ENCODE results near the gene ACLY. TPM values are rescaled to one million over a fixed set of nuclear protein-coding genes. Genes with fewer than 3 reads are reported as not detected.

ACLY gene
- total and polyA plus RNA-seq, 2 experiments from 2014 or later, result 101 to 157 TPM

- Histone ChIP-seq H3K9me3 (ENCODE audit: low read depth) (no peaks in the 10 kb centered on the region), H3K4me3 (no peak overlapping the region), H3K9me2 (replicated peaks; ENCODE audit: insufficient read depth) (no peaks in the 10 kb centered on the region), H2AFZ (no peak overlapping the region), H3K4me2 (no peak overlapping the region), H4K20me1 (ENCODE audit: insufficient read depth, poor library complexity, severe bottlenecking) (no peaks in the 10 kb centered on the region), H3K27me3 (no peaks in the 10 kb centered on the region), H3K79me2 (no peaks in the 10 kb centered on the region), H3K27ac (no peak overlapping the region), H3K36me3 (replicated peaks; ENCODE audit: insufficient read depth, low read depth) (no peaks in the 10 kb centered on the region), H3K4me1 (ENCODE audit: insufficient read depth) (no peaks in the 10 kb centered on the region)
- TF ChIP-seq EZH2phosphoT487 (IDR thresholded peaks at IDR 0.05; ENCODE audit: low read depth, severe bottlenecking, unreplicated experiment), result no peak
- TF ChIP-seq EZH2 (IDR thresholded peaks at IDR 0.05; ENCODE audit: borderline replicate concordance), result no peak
- no peak for TF ChIP-seq CTCF (IDR thresholded peaks at IDR 0.05; ENCODE audit: poor library complexity)
- no peak for DNase-seq (ENCODE audit: low spot score)
- WGBS (ENCODE audit: low lambda C conversion rate, missing lambda C conversion rate), result 90% methylated on average over 1 of the region's 1 CpG
These were observed 95.6 kb downstream of the ACLY start for GRCh38 chr17:41823141-41823524.

- H3K9me2 ChIP-seq (replicated peaks; ENCODE audit: insufficient read depth), result no peaks in the 10 kb centered on the region
- H3K4me3 ChIP-seq, result no peak overlapping the region
- no peaks in the 10 kb centered on the region for H3K36me3 ChIP-seq (replicated peaks; ENCODE audit: insufficient read depth, low read depth)
- no peaks in the 10 kb centered on the region for H3K27me3 ChIP-seq
- H3K4me1 ChIP-seq (ENCODE audit: insufficient read depth), result no peaks in the 10 kb centered on the region
- H4K20me1 ChIP-seq (ENCODE audit: insufficient read depth, poor library complexity, severe bottlenecking), result no peaks in the 10 kb centered on the region
- no peak for DNase-seq (ENCODE audit: low spot score)
- TF ChIP-seq EZH2phosphoT487 (IDR thresholded peaks at IDR 0.05; ENCODE audit: low read depth, severe bottlenecking, unreplicated experiment) (no peak), EZH2 (IDR thresholded peaks at IDR 0.05; ENCODE audit: borderline replicate concordance) (no peak), CTCF (IDR thresholded peaks at IDR 0.05; ENCODE audit: poor library complexity) (no peak)
- H3K4me2 ChIP-seq, result no peak overlapping the region
- 93% methylated on average over 12 of the region's 12 CpGs for WGBS (ENCODE audit: low lambda C conversion rate, missing lambda C conversion rate)
- H3K27ac ChIP-seq, result no peak overlapping the region
- H3K9me3 ChIP-seq (ENCODE audit: low read depth), result no peaks in the 10 kb centered on the region
- H3K79me2 ChIP-seq, result no peaks in the 10 kb centered on the region
- no peak overlapping the region for H2AFZ ChIP-seq
These were observed 96.3 kb downstream of the ACLY start for GRCh38 chr17:41822216-41823140.

GRCh38 chr17:41821776-41822175 is 97.0 kb downstream of the ACLY start:
- H3K4me1 ChIP-seq (ENCODE audit: insufficient read depth), result no peaks in the 10 kb centered on the region
- H3K9me2 ChIP-seq (replicated peaks; ENCODE audit: insufficient read depth), result no peaks in the 10 kb centered on the region
- H3K4me2 ChIP-seq, result no peak overlapping the region
- peaks cover 4% of the 10 kb centered on the region for H3K79me2 ChIP-seq
- 87% methylated on average over 3 of the region's 14 CpGs for WGBS (ENCODE audit: low lambda C conversion rate, missing lambda C conversion rate)
- no peak overlapping the region for H3K4me3 ChIP-seq
- no peak for DNase-seq (ENCODE audit: low spot score)
- H2AFZ ChIP-seq, result no peak overlapping the region
- TF ChIP-seq CTCF (IDR thresholded peaks at IDR 0.05; ENCODE audit: poor library complexity) (no peak), EZH2 (IDR thresholded peaks at IDR 0.05; ENCODE audit: borderline replicate concordance) (no peak), EZH2phosphoT487 (IDR thresholded peaks at IDR 0.05; ENCODE audit: low read depth, severe bottlenecking, unreplicated experiment) (no peak)
- H3K27me3 ChIP-seq, result no peaks in the 10 kb centered on the region
- H3K27ac ChIP-seq, result no peak overlapping the region
- no peaks in the 10 kb centered on the region for H3K9me3 ChIP-seq (ENCODE audit: low read depth)
- H4K20me1 ChIP-seq (ENCODE audit: insufficient read depth, poor library complexity, severe bottlenecking), result no peaks in the 10 kb centered on the region
- no peaks in the 10 kb centered on the region for H3K36me3 ChIP-seq (replicated peaks; ENCODE audit: insufficient read depth, low read depth)
